Activated CD8-positive, alpha-beta T cell treated with anti-CD3 and anti-CD28 coated beads, Interleukin-2, amount 10 ng/mL, durations not matched to agents 7 days and 5 days (primary cell): ENCODE measurements around the gene CXorf65. TPM values are rescaled to one million over a fixed set of nuclear protein-coding genes. Genes with fewer than 3 reads are reported as not detected.

Experiments
- ATAC-seq: fragments of 150-1000 bp; cut with Tn5 transposase; one replicate; pipeline ENCODE4 v1.10.0; 2021; ENCODE audit warnings: moderate library complexity
- CTCF ChIA-PET: fragments of 350-600 bp; sonication (Branson Sonifier 250); formaldehyde crosslinking; loops from one replicate; lab custom pipeline; 2021; ENCODE audit warnings: antibody characterized with exemption; lab: Charles Lee
- POLR2A ChIA-PET: fragments of 350-600 bp; sonication (Branson Sonifier 250); formaldehyde crosslinking; loops from one replicate; lab custom pipeline; 2021; ENCODE audit warnings: antibody characterized with exemption; lab: Charles Lee
- DNase-seq: peaks from one replicate; pipeline ENCODE4 v3.0.0-alpha.2; 2020
- H3K27ac Mint-ChIP-seq: one replicate; pipeline ENCODE4 v1.8.0; 2021; ENCODE audit warnings: mild to moderate bottlenecking, mixed read lengths
- H3K27me3 Mint-ChIP-seq: one replicate; pipeline ENCODE4 v1.8.0; 2021; ENCODE audit warnings: low read depth, mixed read lengths
- H3K36me3 Mint-ChIP-seq: one replicate; pipeline ENCODE4 v1.8.0; 2021; ENCODE audit warnings: low read depth, mixed read lengths
- H3K4me1 Mint-ChIP-seq: one replicate; pipeline ENCODE4 v1.8.0; 2021; ENCODE audit warnings: low read depth, mixed read lengths
- H3K4me3 Mint-ChIP-seq: one replicate; pipeline ENCODE4 v1.8.0; 2021; ENCODE audit warnings: mild to moderate bottlenecking, mixed read lengths
- H3K9me3 Mint-ChIP-seq: one replicate; pipeline ENCODE4 v1.8.0; 2022; ENCODE audit warnings: mixed read lengths; ENCODE audit not compliant: insufficient read depth
- total RNA-seq, 2 experiments: library from RNA; stranded (reverse); gene quantifications; one replicate each; pipeline ENCODE4 v1.2.3, GENCODE V29; 2021

Gene CXorf65
- 10 to 100 TPM; 12.7 to 17.6 TPM for total RNA-seq

GRCh38 chrX:71106427-71106826, at the start of gene CXorf65:
Gene CXorf65 (minus strand): TSS chrX:71106740. CDS start chrX:71106556, 184 bp downstream.
- peak within 1 kb of the TSS; percentile 94 for H3K4me3 Mint-ChIP-seq
- ChIA-PET CTCF (interaction anchor here (0.9 to 8.4 kb wide), 3 partner anchors 8 to 23 kb away, joined by 3 to 90 read pairs (median 5); partner anchors contain the start of gene FOXO4), POLR2A (interaction anchor here (0.6 to 3.0 kb wide), 2 partner anchors 12 to 33 kb away, joined by 3 to 31 read pairs; partner anchors contain the start of gene MED12)
- H3K9me3 Mint-ChIP-seq, result no peaks in the 10 kb centered on the region
- peak; percentile 25 for ATAC-seq
- peak within 1 kb of the TSS; percentile 98 for H3K27ac Mint-ChIP-seq
- DNase-seq, result peak; percentile 36
- H3K4me1 Mint-ChIP-seq, result peaks cover 62% of the 10 kb centered on the region
- H3K27me3 Mint-ChIP-seq, result no peaks in the 10 kb centered on the region
- peaks cover 70% of the 10 kb centered on the region for H3K36me3 Mint-ChIP-seq

GRCh38 chrX:71154641-71155040, 48.1 kb upstream of the CXorf65 start:
- no peaks in the 10 kb centered on the region for H3K27me3 Mint-ChIP-seq
- H3K4me3 Mint-ChIP-seq, result no peak overlapping the region
- no peak for DNase-seq
- no peak for ATAC-seq
- H3K27ac Mint-ChIP-seq, result no peak overlapping the region
- CTCF ChIA-PET, result no interaction called here
- H3K36me3 Mint-ChIP-seq, result no peaks in the 10 kb centered on the region
- POLR2A ChIA-PET, result no interaction called here
- no peaks in the 10 kb centered on the region for H3K9me3 Mint-ChIP-seq
- H3K4me1 Mint-ChIP-seq, result peaks cover 7% of the 10 kb centered on the region

GRCh38 chrX:71154196-71154595, 47.7 kb upstream of the CXorf65 start:
- H3K4me3 Mint-ChIP-seq, result no peak overlapping the region
- DNase-seq (no peak), ATAC-seq (no peak)
- H3K9me3 Mint-ChIP-seq, result no peaks in the 10 kb centered on the region
- H3K36me3 Mint-ChIP-seq, result no peaks in the 10 kb centered on the region
- ChIA-PET POLR2A (no interaction called here), CTCF (no interaction called here)
- peaks cover 3% of the 10 kb centered on the region for H3K4me1 Mint-ChIP-seq
- H3K27ac Mint-ChIP-seq, result no peak overlapping the region
- H3K27me3 Mint-ChIP-seq, result no peaks in the 10 kb centered on the region

- Mint-ChIP-seq H3K36me3 (no peaks in the 10 kb centered on the region), H3K9me3 (no peaks in the 10 kb centered on the region), H3K4me3 (no peak overlapping the region), H3K27me3 (no peaks in the 10 kb centered on the region), H3K27ac (no peak overlapping the region), H3K4me1 (peaks cover 2% of the 10 kb centered on the region)
- DNase-seq (no peak), ATAC-seq (no peak)
- POLR2A ChIA-PET, result interaction anchor here (0.6 kb wide), 1 partner anchor 156 kb away, joined by 3 read pairs; no protein-coding TSS in a partner anchor
- CTCF ChIA-PET, result no interaction called here
Observed at GRCh38 chrX:71151366-71151765, 44.8 kb upstream of the CXorf65 start.

GRCh38 chrX:71148278-71148663, 41.7 kb upstream of the CXorf65 start:
- no peak for DNase-seq
- Mint-ChIP-seq H3K9me3 (no peaks in the 10 kb centered on the region), H3K36me3 (no peaks in the 10 kb centered on the region), H3K27ac (no peak overlapping the region), H3K4me1 (peaks cover 7% of the 10 kb centered on the region), H3K4me3 (no peak overlapping the region), H3K27me3 (no peaks in the 10 kb centered on the region)
- no peak for ATAC-seq
- POLR2A ChIA-PET, result no interaction called here
- CTCF ChIA-PET, result interaction anchor here (0.6 kb wide), 1 partner anchor 58 kb away, joined by 3 read pairs; no protein-coding TSS in a partner anchor

GRCh38 chrX:71147496-71148277, 41.1 kb upstream of the CXorf65 start:
- Mint-ChIP-seq H3K4me3 (no peak overlapping the region), H3K27me3 (no peaks in the 10 kb centered on the region), H3K36me3 (peaks cover 1% of the 10 kb centered on the region), H3K4me1 (peaks cover 7% of the 10 kb centered on the region), H3K9me3 (no peaks in the 10 kb centered on the region), H3K27ac (no peak overlapping the region)
- DNase-seq, result no peak
- CTCF ChIA-PET, result no interaction called here
- POLR2A ChIA-PET, result no interaction called here
- no peak for ATAC-seq

GRCh38 chrX:71144651-71145050, 38.1 kb upstream of the CXorf65 start, which contains the start of gene NLGN3:
Gene NLGN3 (plus strand): TSS chrX:71144841. CDS start chrX:71147750, 2,909 bp downstream.
- Mint-ChIP-seq H3K4me1 (peaks cover 16% of the 10 kb centered on the region), H3K27ac (no peak within 1 kb of the TSS), H3K27me3 (no peaks in the 10 kb centered on the region), H3K36me3 (peaks cover 10% of the 10 kb centered on the region), H3K4me3 (no peak within 1 kb of the TSS), H3K9me3 (no peaks in the 10 kb centered on the region)
- ATAC-seq (no peak), DNase-seq (no peak)
- ChIA-PET CTCF (no interaction called here), POLR2A (no interaction called here)

- no peak overlapping the region for H3K27ac Mint-ChIP-seq
- peaks cover 20% of the 10 kb centered on the region for H3K36me3 Mint-ChIP-seq
- DNase-seq (no peak), ATAC-seq (no peak)
- no peaks in the 10 kb centered on the region for H3K27me3 Mint-ChIP-seq
- no peak overlapping the region for H3K4me3 Mint-ChIP-seq
- ChIA-PET POLR2A (no interaction called here), CTCF (no interaction called here)
- peaks cover 20% of the 10 kb centered on the region for H3K4me1 Mint-ChIP-seq
- H3K9me3 Mint-ChIP-seq, result no peaks in the 10 kb centered on the region
Observed at GRCh38 chrX:71143508-71143907, 37.0 kb upstream of the CXorf65 start.

- H3K36me3 Mint-ChIP-seq, result peaks cover 42% of the 10 kb centered on the region
- no peaks in the 10 kb centered on the region for H3K27me3 Mint-ChIP-seq
- H3K4me3 Mint-ChIP-seq, result no peak overlapping the region
- DNase-seq, result no peak
- ATAC-seq, result no peak
- H3K27ac Mint-ChIP-seq, result peak overlapping the region; percentile 75
- no peaks in the 10 kb centered on the region for H3K9me3 Mint-ChIP-seq
- POLR2A ChIA-PET, result no interaction called here
- CTCF ChIA-PET, result no interaction called here
- H3K4me1 Mint-ChIP-seq, result peaks cover 13% of the 10 kb centered on the region
Observed at GRCh38 chrX:71140440-71140839, 33.9 kb upstream of the CXorf65 start.

- Mint-ChIP-seq H3K27ac (no peak overlapping the region), H3K36me3 (peaks cover 64% of the 10 kb centered on the region), H3K27me3 (no peaks in the 10 kb centered on the region), H3K9me3 (no peaks in the 10 kb centered on the region), H3K4me1 (peaks cover 16% of the 10 kb centered on the region), H3K4me3 (no peak overlapping the region)
- no peak for DNase-seq
- no peak for ATAC-seq
- POLR2A ChIA-PET, result interaction anchor here (0.8 to 1.1 kb wide), 2 partner anchors 13 to 19 kb away, joined by 3 to 5 read pairs; partner anchors contain the start of gene MED12
- CTCF ChIA-PET, result interaction anchor here (2.6 to 5.4 kb wide), 3 partner anchors 13 to 50 kb away, joined by 10 to 90 read pairs (median 27); partner anchors contain the start of genes CXorf65 and MED12
Observed at GRCh38 chrX:71131510-71131909, 25.0 kb upstream of the CXorf65 start.

GRCh38 chrX:71128915-71129765, 22.6 kb upstream of the CXorf65 start:
- no peaks in the 10 kb centered on the region for H3K9me3 Mint-ChIP-seq
- no peaks in the 10 kb centered on the region for H3K27me3 Mint-ChIP-seq
- peaks cover 22% of the 10 kb centered on the region for H3K4me1 Mint-ChIP-seq
- ChIA-PET POLR2A (interaction anchor here (0.7 to 2.4 kb wide), 5 partner anchors 11 to 32 kb away, joined by 3 to 12 read pairs (median 3); partner anchors contain the start of gene MED12), CTCF (interaction anchor here (0.7 to 5.4 kb wide), 11 partner anchors 10 to 55 kb away, joined by 3 to 90 read pairs (median 5); partner anchors contain the start of genes CXorf65, IL2RG and MED12)
- peak overlapping the region; percentile 80 for H3K27ac Mint-ChIP-seq
- DNase-seq, result peak; percentile 80
- ATAC-seq, result peak; percentile 91
- peaks cover 59% of the 10 kb centered on the region for H3K36me3 Mint-ChIP-seq
- H3K4me3 Mint-ChIP-seq, result no peak overlapping the region
